ENCODE measurements around the gene EXD3. TPM values are rescaled to one million over a fixed set of nuclear protein-coding genes. Genes with fewer than 3 reads are reported as not detected.

EXD3 gene
- total RNA-seq, 4 donors from 2014 or later, result 8.3 to 22.3 (median 14.2) TPM

GRCh38 chr9:137366891-137367381 lies 56.0 kb downstream of the EXD3 start:
- no peak for DNase-seq (ENCODE audit: extremely low spot score)
- intact Hi-C loops (cut with DNase I), result no loop called here
- TF ChIP-seq EP300 (IDR thresholded peaks at IDR 0.05) (no peak), CTCF (IDR thresholded peaks at IDR 0.05) (no peak), POLR2AphosphoS5 (IDR thresholded peaks at IDR 0.05) (no peak), POLR2A (IDR thresholded peaks at IDR 0.05; ENCODE audit: low read depth) (no peak)

GRCh38 chr9:137366445-137366810 lies 56.5 kb downstream of the EXD3 start:
- TF ChIP-seq POLR2AphosphoS5 (IDR thresholded peaks at IDR 0.05), result no peak
- no peak for TF ChIP-seq CTCF (IDR thresholded peaks at IDR 0.05)
- TF ChIP-seq EP300 (IDR thresholded peaks at IDR 0.05), result no peak
- no peak for TF ChIP-seq POLR2A (IDR thresholded peaks at IDR 0.05; ENCODE audit: low read depth)
- Histone ChIP-seq H3K27me3 (no peaks in the 10 kb centered on the region), H3K36me3 (peaks cover 0 to 39% (median 24%) of the 10 kb centered on the region in 4 donors), H3K9me3 (peaks cover 0 to 10% (median 0%) of the 10 kb centered on the region in 4 donors), H3K4me3 (no peak overlapping the region), H3K27ac (replicated peaks in 1 of 4) (no peak overlapping the region), H3K4me1 (peaks cover 10 to 21% (median 15%) of the 10 kb centered on the region in 4 donors)
- no peak for DNase-seq (ENCODE audit: extremely low spot score)
- intact Hi-C loops (cut with DNase I), result no loop called here
- WGBS, result 80% methylated on average over 1 of the region's 17 CpGs

More at GRCh38 chr9:137366891-137367381, 56.0 kb downstream of the EXD3 start:
- Histone ChIP-seq H3K4me3 (no peak overlapping the region), H3K36me3 (peaks cover 0 to 44% (median 28%) of the 10 kb centered on the region in 4 donors), H3K4me1 (peaks cover 10 to 21% (median 15%) of the 10 kb centered on the region in 4 donors), H3K9me3 (peaks cover 0 to 10% (median 0%) of the 10 kb centered on the region in 4 donors), H3K27me3 (no peaks in the 10 kb centered on the region), H3K27ac (replicated peaks in 1 of 4) (no peak overlapping the region)
- WGBS, result 90% methylated on average over 6 of the region's 19 CpGs

GRCh38 chr9:137365552-137366444 lies 57.2 kb downstream of the EXD3 start:
- Histone ChIP-seq H3K4me1 (peaks cover 10 to 21% (median 15%) of the 10 kb centered on the region in 4 donors), H3K27me3 (no peaks in the 10 kb centered on the region), H3K4me3 (no peak overlapping the region), H3K27ac (replicated peaks in 1 of 4) (no peak overlapping the region), H3K9me3 (peaks cover 0 to 10% (median 0%) of the 10 kb centered on the region in 4 donors), H3K36me3 (peaks cover 0 to 33% (median 21%) of the 10 kb centered on the region in 4 donors)
- intact Hi-C loops (cut with DNase I), result no loop called here
- 84% methylated on average over 18 of the region's 20 CpGs for WGBS
- no peak for TF ChIP-seq CTCF (IDR thresholded peaks at IDR 0.05)
- no peak for TF ChIP-seq POLR2A (IDR thresholded peaks at IDR 0.05; ENCODE audit: low read depth)
- no peak for TF ChIP-seq POLR2AphosphoS5 (IDR thresholded peaks at IDR 0.05)
- no peak for DNase-seq (ENCODE audit: extremely low spot score)

GRCh38 chr9:137365056-137365455 lies 57.9 kb downstream of the EXD3 start:
- Histone ChIP-seq H3K9me3 (peaks cover 0 to 10% (median 0%) of the 10 kb centered on the region in 4 donors), H3K4me3 (no peak overlapping the region), H3K27ac (replicated peaks in 1 of 4) (no peak overlapping the region), H3K36me3 (peaks cover 0 to 33% (median 19%) of the 10 kb centered on the region in 4 donors), H3K4me1 (peaks cover 10 to 21% (median 15%) of the 10 kb centered on the region in 4 donors), H3K27me3 (no peaks in the 10 kb centered on the region)
- WGBS, result 93% methylated on average over 12 of the region's 12 CpGs
- TF ChIP-seq POLR2AphosphoS5 (IDR thresholded peaks at IDR 0.05) (no peak), POLR2A (IDR thresholded peaks at IDR 0.05; ENCODE audit: low read depth) (no peak), EP300 (IDR thresholded peaks at IDR 0.05) (no peak), CTCF (IDR thresholded peaks at IDR 0.05) (no peak)
- DNase-seq (ENCODE audit: extremely low spot score), result no peak
- intact Hi-C loops (cut with DNase I), result no loop called here

Data from esophagus muscularis mucosa (tissue), 4 donors.